ENCODE data around the gene MAGI1.

Gene MAGI1

DNA sequence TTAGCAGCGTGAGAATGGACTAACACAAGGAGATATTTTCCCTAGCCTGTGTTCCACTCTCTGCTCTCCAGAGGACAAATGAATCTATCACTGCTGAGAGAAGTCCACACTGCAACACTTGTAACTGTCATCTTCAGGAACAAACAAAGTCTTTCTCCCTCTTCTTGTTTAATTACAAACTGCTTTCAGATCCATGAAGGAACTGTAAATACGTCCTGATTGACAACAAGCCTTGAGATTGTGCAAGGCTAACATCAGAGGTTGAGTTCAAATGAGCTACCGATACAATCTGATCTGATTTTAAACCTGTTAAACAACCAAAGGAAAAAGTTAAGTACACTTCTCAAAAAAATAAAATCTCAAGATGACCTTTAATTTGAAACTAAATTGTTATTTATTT, 712.1 kb downstream of the MAGI1 start:
- TF ChIP-seq, protein P1, sequence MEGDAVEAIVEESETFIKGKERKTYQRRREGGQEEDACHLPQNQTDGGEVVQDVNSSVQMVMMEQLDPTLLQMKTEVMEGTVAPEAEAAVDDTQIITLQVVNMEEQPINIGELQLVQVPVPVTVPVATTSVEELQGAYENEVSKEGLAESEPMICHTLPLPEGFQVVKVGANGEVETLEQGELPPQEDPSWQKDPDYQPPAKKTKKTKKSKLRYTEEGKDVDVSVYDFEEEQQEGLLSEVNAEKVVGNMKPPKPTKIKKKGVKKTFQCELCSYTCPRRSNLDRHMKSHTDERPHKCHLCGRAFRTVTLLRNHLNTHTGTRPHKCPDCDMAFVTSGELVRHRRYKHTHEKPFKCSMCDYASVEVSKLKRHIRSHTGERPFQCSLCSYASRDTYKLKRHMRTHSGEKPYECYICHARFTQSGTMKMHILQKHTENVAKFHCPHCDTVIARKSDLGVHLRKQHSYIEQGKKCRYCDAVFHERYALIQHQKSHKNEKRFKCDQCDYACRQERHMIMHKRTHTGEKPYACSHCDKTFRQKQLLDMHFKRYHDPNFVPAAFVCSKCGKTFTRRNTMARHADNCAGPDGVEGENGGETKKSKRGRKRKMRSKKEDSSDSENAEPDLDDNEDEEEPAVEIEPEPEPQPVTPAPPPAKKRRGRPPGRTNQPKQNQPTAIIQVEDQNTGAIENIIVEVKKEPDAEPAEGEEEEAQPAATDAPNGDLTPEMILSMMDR (IDR thresholded peaks at IDR 0.05; ENCODE audit: low read depth, low read length): no peak
- no peak for DNase-seq (ENCODE audit: extremely low read depth, low read depth)

DNA sequence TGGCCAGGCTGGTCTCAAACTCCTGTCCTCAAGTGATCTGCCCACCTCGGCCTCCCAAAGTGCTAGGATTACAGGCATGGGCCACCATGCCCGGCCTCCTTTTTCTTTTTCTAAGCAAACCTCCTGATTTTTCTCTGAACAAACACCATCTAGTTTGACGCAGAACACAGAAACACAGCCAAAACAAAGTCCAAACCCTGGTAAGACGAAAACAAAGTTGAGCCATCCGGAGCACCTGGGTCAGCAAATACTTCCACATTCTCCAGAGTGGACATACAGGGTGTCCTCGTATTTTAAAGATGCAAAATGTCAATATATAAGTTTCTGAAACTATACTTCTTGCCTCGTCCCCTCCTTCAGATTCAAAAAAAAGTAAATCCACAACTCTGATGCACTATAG, 715.8 kb downstream of the MAGI1 start:
- no peak for DNase-seq (ENCODE audit: extremely low read depth, low read depth)
- TF ChIP-seq, protein P1 (IDR thresholded peaks at IDR 0.05; ENCODE audit: low read depth, low read length): no peak

DNA sequence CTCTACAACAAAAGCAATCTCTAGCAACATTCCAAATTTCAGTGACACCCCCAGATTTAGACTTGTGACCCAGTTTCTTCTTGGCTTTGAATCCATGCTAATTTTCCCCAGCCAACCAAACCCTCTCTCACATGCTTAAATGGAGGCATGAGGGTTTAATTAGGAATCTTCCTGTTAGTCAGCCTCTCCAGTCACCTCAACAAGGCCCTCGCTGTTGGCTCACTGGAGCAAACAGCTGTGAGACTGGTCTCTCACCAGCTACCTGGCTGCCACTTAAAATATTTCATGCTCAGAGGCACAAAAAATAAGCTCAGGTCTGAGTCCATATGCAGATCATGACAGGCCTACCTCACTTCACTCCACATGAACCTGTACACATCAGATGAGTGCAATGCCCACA, 720.5 kb downstream of the MAGI1 start:
- TF ChIP-seq, protein P1 (IDR thresholded peaks at IDR 0.05; ENCODE audit: low read depth, low read length): no peak
- DNase-seq (ENCODE audit: extremely low read depth, low read depth): no peak

DNA sequence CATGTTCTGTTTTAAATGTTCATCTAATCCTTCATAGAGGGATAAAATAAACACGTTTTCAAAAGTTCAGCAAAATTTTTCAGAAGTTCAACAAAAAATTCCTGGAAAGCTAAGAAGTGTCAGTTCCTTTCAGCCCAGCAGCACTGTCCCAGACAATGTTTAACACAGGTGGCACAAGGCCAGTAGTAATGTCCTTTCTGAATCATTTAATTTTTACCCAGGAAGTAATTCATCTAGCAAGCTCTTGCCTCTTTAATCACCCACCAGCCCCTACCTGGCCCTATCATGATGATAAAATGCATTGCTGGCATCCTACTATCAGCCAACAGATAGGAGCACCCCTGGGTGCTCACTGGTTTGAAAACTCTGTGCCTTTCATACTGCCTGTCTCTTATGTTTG, 723.8 kb downstream of the MAGI1 start:
- TF ChIP-seq, protein P1 (IDR thresholded peaks at IDR 0.05; ENCODE audit: low read depth, low read length): no peak
- DNase-seq (ENCODE audit: extremely low read depth, low read depth): no peak

DNA sequence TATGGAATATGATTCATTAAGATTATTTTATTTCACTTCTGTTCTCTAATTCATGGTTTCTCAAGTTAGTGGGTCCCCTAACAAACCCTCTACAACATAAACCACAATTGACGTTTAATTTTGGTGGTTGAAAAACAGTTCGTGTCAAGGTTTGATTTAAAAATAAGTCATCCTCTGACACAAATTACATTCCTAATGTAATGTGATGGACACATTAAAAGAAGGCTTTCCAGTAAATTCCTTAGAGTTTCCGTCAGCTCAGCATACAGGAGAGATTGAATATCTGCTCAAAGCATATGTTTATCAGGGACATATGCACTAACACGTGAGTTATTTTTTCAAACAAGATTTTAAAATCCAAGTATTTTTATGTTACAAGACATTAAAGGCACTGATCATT, 724.4 kb downstream of the MAGI1 start:
- DNase-seq (ENCODE audit: extremely low read depth, low read depth): no peak
- TF ChIP-seq, protein P1 (IDR thresholded peaks at IDR 0.05; ENCODE audit: low read depth, low read length): no peak

DNA sequence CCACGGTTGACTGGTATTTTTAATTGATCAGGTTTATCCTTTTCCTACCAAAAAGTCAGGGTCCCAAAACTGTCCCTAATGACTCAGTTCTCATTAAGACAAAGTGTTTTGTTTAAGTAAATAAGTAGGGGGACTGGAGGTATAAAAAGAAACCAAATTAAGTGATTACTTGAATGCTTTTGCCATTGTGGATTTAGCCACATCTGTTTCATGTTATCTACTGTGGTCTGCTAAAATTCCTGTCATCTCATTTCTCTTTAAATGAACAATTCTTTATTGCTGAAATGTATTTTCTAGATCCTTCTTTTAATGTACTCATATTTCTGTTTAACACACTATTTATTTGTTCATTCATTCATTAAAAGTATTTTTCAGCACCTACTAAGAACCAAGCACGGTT, 725.1 kb downstream of the MAGI1 start:
- DNase-seq (ENCODE audit: extremely low read depth, low read depth): no peak
- TF ChIP-seq, protein P1 (IDR thresholded peaks at IDR 0.05; ENCODE audit: low read depth, low read length): no peak

DNA sequence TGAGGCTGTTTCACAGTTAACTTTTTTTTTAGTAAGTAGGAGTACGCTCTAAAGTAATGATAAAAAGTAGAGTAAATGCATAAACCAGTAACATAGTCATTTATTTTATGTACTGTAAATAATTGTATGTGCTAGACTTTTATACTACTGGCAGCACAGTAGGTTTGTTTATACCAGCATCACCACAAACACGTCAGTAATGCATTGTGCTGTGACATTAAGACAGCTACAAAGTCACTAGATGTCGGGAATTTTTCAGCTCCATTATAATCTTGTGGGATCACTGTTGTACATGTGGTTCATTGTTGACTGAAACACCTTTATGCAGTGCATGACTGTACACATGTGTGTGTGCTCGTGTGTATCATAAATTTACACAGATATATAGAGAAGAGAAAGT, 732.9 kb downstream of the MAGI1 start:
- DNase-seq (ENCODE audit: extremely low read depth, low read depth): no peak
- TF ChIP-seq, protein P1 (IDR thresholded peaks at IDR 0.05; ENCODE audit: low read depth, low read length): no peak
